Left lobe of liver (tissue), 2 donors: ENCODE data around the gene KCNQ4. TPM values are rescaled to one million over a fixed set of nuclear protein-coding genes. Genes with fewer than 3 reads are reported as not detected.

ENCODE experiments used
- ATAC-seq: fragments of 200-7000 bp; cut with Tn5 transposase; one replicate; pipeline ENCODE4 v1.9.1; 2020; ENCODE audit warnings: mild to moderate bottlenecking, moderate library complexity
- DNase-seq: peaks from one replicate; pipeline ENCODE4 v3.0.0-alpha.2; 2020; ENCODE audit warnings: low spot score
- total RNA-seq: library from RNA; stranded (reverse); gene quantifications from one replicate; pipeline ENCODE4 v1.2.1, GENCODE V29; 2021
- donor health status: DM: no; HTN: no; CAD: no; lungs with moderate emphysema.
- donor health status: DM: no; HTN: yes; CAD: no.

KCNQ4 gene
- total RNA-seq, 1 donor from 2014 or later = 0.20 TPM

GRCh38 chr1:40886318-40887011 is 102.9 kb downstream of the KCNQ4 start:
- DNase-seq = no peak
- no peak for ATAC-seq

GRCh38 chr1:40887012-40887378 is 103.4 kb downstream of the KCNQ4 start:
- no peak for ATAC-seq

GRCh38 chr1:40887652-40888051 is 104.1 kb downstream of the KCNQ4 start:
- DNase-seq (no peak), ATAC-seq (no peak)

More at GRCh38 chr1:40887012-40887378, 103.4 kb downstream of the KCNQ4 start:
- no peak for DNase-seq

Other genes starting within 250 kb of the KCNQ4 start
- gene RIMS3, start 118.1 kb upstream of the KCNQ4 start, total RNA-seq = 1.0 TPM
- gene NFYC, start 92.1 kb upstream of the KCNQ4 start, total RNA-seq = 26.8 TPM
- 29.9 TPM for gene CITED4, start 78.6 kb downstream of the KCNQ4 start, total RNA-seq
- gene CTPS1, start 195.9 kb downstream of the KCNQ4 start, total RNA-seq = 35.6 TPM
- gene SLFNL1, start 237.9 kb downstream of the KCNQ4 start, total RNA-seq = not detected